ENCODE measurements around the gene METTL18.

GRCh38 chr1:169786974-169787373 lies 7.7 kb downstream of the METTL18 start:
- TF ChIP-seq, protein P1, sequence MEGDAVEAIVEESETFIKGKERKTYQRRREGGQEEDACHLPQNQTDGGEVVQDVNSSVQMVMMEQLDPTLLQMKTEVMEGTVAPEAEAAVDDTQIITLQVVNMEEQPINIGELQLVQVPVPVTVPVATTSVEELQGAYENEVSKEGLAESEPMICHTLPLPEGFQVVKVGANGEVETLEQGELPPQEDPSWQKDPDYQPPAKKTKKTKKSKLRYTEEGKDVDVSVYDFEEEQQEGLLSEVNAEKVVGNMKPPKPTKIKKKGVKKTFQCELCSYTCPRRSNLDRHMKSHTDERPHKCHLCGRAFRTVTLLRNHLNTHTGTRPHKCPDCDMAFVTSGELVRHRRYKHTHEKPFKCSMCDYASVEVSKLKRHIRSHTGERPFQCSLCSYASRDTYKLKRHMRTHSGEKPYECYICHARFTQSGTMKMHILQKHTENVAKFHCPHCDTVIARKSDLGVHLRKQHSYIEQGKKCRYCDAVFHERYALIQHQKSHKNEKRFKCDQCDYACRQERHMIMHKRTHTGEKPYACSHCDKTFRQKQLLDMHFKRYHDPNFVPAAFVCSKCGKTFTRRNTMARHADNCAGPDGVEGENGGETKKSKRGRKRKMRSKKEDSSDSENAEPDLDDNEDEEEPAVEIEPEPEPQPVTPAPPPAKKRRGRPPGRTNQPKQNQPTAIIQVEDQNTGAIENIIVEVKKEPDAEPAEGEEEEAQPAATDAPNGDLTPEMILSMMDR (IDR thresholded peaks at IDR 0.05), result no peak
- no peak for TF ChIP-seq POLR2A (IDR thresholded peaks at IDR 0.05)

All from prostate gland (tissue), 2 donors.